Measurements from ENCODE around the gene LIMK2. TPM values are rescaled to one million over a fixed set of nuclear protein-coding genes. Genes with fewer than 3 reads are reported as not detected.
"Not testable (repeated sequence)": the region's sequence is repeated elsewhere in the genome, so short reads cannot be mapped to it uniquely, and the experiment has no call there.

LIMK2 gene
- total RNA-seq, 1 experiment from 2014 or later = 126 TPM

DNA sequence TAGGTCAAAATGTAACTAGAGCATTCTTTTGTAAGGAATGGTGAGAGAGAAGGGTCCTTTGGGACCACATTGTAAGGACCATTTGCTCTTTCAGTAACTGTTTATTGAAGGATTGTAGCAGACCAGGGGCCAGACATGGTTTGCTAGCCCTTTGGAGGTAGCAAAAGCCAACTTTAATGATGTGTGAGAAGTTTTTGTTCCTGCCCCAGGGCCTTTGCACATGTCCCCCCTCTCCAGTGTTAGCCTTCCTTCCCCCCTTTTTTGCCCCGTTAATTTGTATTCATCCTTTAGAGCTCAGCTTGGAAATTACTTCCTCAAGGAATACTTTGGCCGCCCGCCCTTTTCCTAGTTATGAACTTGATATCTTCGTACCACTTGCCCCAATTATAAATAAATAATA is 9.0 kb downstream of the LIMK2 start:
- no TSS peak for BruUV-seq (replicated peaks)
- no peaks in the 10 kb centered on the region for H3K27me3 Mint-ChIP-seq (ENCODE audit: insufficient read depth, unreplicated experiment)
- peaks cover 18% of the 10 kb centered on the region for H3K36me3 Mint-ChIP-seq (ENCODE audit: insufficient read depth, unreplicated experiment)
- H3K4me1 Mint-ChIP-seq (ENCODE audit: insufficient read depth, unreplicated experiment) = peaks cover 16% of the 10 kb centered on the region
- no peak overlapping the region for H3K4me3 Mint-ChIP-seq (ENCODE audit: unreplicated experiment)
- ChIA-PET CTCF (interaction anchor here (0.6 to 4.8 kb wide), 6 partner anchors 8 to 92 kb away, joined by 3 to 49 read pairs (median 4); no protein-coding TSS in a partner anchor), POLR2A (interaction anchor here (0.8 kb wide), 1 partner anchor 33 kb away, joined by 4 read pairs; no protein-coding TSS in a partner anchor)
- no peak for DNase-seq (ENCODE audit: unreplicated experiment)
- intact Hi-C loops (cut with micrococcal nuclease) = no loop called here
- TF ChIP-seq, protein P1, sequence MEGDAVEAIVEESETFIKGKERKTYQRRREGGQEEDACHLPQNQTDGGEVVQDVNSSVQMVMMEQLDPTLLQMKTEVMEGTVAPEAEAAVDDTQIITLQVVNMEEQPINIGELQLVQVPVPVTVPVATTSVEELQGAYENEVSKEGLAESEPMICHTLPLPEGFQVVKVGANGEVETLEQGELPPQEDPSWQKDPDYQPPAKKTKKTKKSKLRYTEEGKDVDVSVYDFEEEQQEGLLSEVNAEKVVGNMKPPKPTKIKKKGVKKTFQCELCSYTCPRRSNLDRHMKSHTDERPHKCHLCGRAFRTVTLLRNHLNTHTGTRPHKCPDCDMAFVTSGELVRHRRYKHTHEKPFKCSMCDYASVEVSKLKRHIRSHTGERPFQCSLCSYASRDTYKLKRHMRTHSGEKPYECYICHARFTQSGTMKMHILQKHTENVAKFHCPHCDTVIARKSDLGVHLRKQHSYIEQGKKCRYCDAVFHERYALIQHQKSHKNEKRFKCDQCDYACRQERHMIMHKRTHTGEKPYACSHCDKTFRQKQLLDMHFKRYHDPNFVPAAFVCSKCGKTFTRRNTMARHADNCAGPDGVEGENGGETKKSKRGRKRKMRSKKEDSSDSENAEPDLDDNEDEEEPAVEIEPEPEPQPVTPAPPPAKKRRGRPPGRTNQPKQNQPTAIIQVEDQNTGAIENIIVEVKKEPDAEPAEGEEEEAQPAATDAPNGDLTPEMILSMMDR (IDR thresholded peaks at IDR 0.05; ENCODE audit: unreplicated experiment) = no peak
- H3K27ac Mint-ChIP-seq (ENCODE audit: low read depth, unreplicated experiment) = no peak overlapping the region
- H3K9me3 Mint-ChIP-seq (ENCODE audit: unreplicated experiment) = no peaks in the 10 kb centered on the region

DNA sequence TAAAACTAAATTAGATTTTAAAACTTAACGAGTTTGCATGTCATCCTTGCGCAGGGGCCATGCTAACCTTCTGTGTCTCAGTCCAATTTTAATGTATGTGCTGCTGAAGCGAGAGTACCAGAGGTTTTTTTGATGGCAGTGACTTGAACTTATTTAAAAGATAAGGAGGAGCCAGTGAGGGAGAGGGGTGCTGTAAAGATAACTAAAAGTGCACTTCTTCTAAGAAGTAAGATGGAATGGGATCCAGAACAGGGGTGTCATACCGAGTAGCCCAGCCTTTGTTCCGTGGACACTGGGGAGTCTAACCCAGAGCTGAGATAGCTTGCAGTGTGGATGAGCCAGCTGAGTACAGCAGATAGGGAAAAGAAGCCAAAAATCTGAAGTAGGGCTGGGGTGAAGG is 10.6 kb downstream of the LIMK2 start:
- TF ChIP-seq, protein P1 (IDR thresholded peaks at IDR 0.05; ENCODE audit: unreplicated experiment) = no peak
- CTCF ChIA-PET = interaction anchor here (0.7 to 3.5 kb wide), 4 partner anchors 8 to 45 kb away, joined by 3 to 28 read pairs (median 5); partner anchors contain the start of gene LIMK2

DNA sequence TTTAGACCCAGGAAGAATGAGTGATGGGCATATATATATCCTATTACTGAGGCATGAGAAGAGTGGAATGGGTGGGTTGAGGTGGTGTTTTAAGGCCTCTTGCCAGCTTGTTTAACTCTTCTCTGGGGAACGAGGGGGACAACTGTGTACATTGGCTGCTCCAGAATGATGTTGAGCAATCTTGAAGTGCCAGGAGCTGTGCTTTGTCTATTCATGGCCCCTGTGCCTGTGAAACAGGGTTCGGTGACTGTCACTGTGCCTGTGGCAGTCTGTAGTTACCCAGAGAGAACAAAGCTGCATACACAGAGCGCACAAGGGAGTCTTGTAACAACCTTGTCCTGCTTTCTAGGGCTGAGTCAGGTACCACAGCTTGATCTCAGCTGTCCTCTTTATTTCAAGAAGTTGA is 11.7 kb downstream of the LIMK2 start:
- no peak overlapping the region for H3K4me3 Mint-ChIP-seq (ENCODE audit: unreplicated experiment)
- DNase-seq (ENCODE audit: unreplicated experiment) = no peak
- H3K4me1 Mint-ChIP-seq (ENCODE audit: insufficient read depth, unreplicated experiment) = peaks cover 4% of the 10 kb centered on the region
- TF ChIP-seq, protein P1 (IDR thresholded peaks at IDR 0.05; ENCODE audit: unreplicated experiment) = no peak
- POLR2A ChIA-PET = interaction anchor here (1.3 to 2.0 kb wide), 2 partner anchors 11 to 116 kb away, joined by 5 read pairs; partner anchors contain the start of genes LIMK2 and SELENOM
- intact Hi-C loops (cut with micrococcal nuclease) = no loop called here
- no peaks in the 10 kb centered on the region for H3K9me3 Mint-ChIP-seq (ENCODE audit: unreplicated experiment)
- no peaks in the 10 kb centered on the region for H3K27me3 Mint-ChIP-seq (ENCODE audit: insufficient read depth, unreplicated experiment)
- BruUV-seq (replicated peaks) = no TSS peak
- H3K36me3 Mint-ChIP-seq (ENCODE audit: insufficient read depth, unreplicated experiment) = peaks cover 18% of the 10 kb centered on the region
- H3K27ac Mint-ChIP-seq (ENCODE audit: low read depth, unreplicated experiment) = no peak overlapping the region
- CTCF ChIA-PET = interaction anchor here (0.8 to 3.5 kb wide), 2 partner anchors 11 to 115 kb away, joined by 4 to 28 read pairs; partner anchors contain the start of gene LIMK2

More for the DNA sequence above, 10.6 kb downstream of the LIMK2 start:
- DNase-seq (ENCODE audit: unreplicated experiment) = no peak
- Mint-ChIP-seq H3K27ac (ENCODE audit: low read depth, unreplicated experiment) (peak overlapping the region; percentile 74), H3K36me3 (ENCODE audit: insufficient read depth, unreplicated experiment) (peaks cover 18% of the 10 kb centered on the region), H3K4me3 (ENCODE audit: unreplicated experiment) (no peak overlapping the region), H3K9me3 (ENCODE audit: unreplicated experiment) (no peaks in the 10 kb centered on the region), H3K27me3 (ENCODE audit: insufficient read depth, unreplicated experiment) (no peaks in the 10 kb centered on the region), H3K4me1 (ENCODE audit: insufficient read depth, unreplicated experiment) (peaks cover 15% of the 10 kb centered on the region)
- no TSS peak for BruUV-seq (replicated peaks)
- intact Hi-C loops (cut with micrococcal nuclease) = no loop called here
- POLR2A ChIA-PET = interaction anchor here (0.7 kb wide), 1 partner anchor 45 kb away, joined by 3 read pairs; no protein-coding TSS in a partner anchor

DNA sequence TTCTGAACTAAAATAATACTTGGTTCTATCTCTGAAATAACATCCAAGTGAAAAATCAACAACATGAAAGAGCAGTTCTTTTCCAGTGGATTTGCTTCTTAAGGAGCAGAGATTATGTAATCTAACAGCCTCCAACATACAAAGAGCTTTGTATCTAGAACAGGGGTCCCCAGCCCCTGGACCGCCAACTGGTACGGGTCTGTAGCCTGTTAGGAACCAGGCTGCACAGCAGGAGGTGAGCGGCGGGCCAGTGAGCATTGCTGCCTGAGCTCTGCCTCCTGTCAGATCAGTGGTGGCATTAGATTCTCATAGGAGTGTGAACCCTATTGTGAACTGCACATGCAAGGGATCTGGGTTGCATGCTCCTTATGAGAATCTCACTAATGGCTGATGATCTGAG is 12.6 kb downstream of the LIMK2 start:
- intact Hi-C loops (cut with micrococcal nuclease); H3K9me3 Mint-ChIP-seq (ENCODE audit: unreplicated experiment); H3K27me3 Mint-ChIP-seq (ENCODE audit: insufficient read depth, unreplicated experiment); BruUV-seq (replicated peaks); H3K4me1 Mint-ChIP-seq (ENCODE audit: insufficient read depth, unreplicated experiment); DNase-seq (ENCODE audit: unreplicated experiment); H3K27ac Mint-ChIP-seq (ENCODE audit: low read depth, unreplicated experiment); H3K4me3 Mint-ChIP-seq (ENCODE audit: unreplicated experiment): not testable (repeated sequence)
- CTCF ChIA-PET = interaction anchor here (1.0 to 3.5 kb wide), 2 partner anchors 12 to 117 kb away, joined by 3 to 28 read pairs; partner anchors contain the start of genes LIMK2 and SELENOM
- H3K36me3 Mint-ChIP-seq (ENCODE audit: insufficient read depth, unreplicated experiment) = peaks cover 18% of the 10 kb centered on the region
- POLR2A ChIA-PET = interaction anchor here (1.2 to 2.0 kb wide), 2 partner anchors 17 to 117 kb away, joined by 5 read pairs; partner anchors contain the start of gene SELENOM

Measured in MCF 10A (cell line).